IgD-negative memory B cell (primary cell): ENCODE results near the gene ATXN1. TPM values are rescaled to one million over a fixed set of nuclear protein-coding genes. Genes with fewer than 3 reads are reported as not detected.

ENCODE experiments used
- H3K27ac Mint-ChIP-seq, 3 donors: one replicate each; pipeline ENCODE4 v1.8.0; 2020 to 2022; ENCODE audit warnings: mild to moderate bottlenecking in 3 of 3, mixed read lengths in 3 of 3, moderate library complexity in 1 of 3
- H3K27me3 Mint-ChIP-seq: one replicate; pipeline ENCODE4 v1.8.0; 2021; ENCODE audit warnings: mixed read lengths
- H3K36me3 Mint-ChIP-seq: one replicate; pipeline ENCODE4 v1.8.0; 2020; ENCODE audit warnings: mild to moderate bottlenecking, mixed read lengths
- H3K4me1 Mint-ChIP-seq, 3 donors: one replicate each; pipeline ENCODE4 v1.8.0; 2020 to 2022; ENCODE audit warnings: mixed read lengths in 3 of 3, mild to moderate bottlenecking in 1 of 3
- H3K4me3 Mint-ChIP-seq, 4 donors: one replicate each; pipeline ENCODE4 v1.8.0; 2020 to 2022; ENCODE audit warnings: mild to moderate bottlenecking in 4 of 4, mixed read lengths in 4 of 4, moderate library complexity in 3 of 4
- H3K9me3 Mint-ChIP-seq, 3 donors: one replicate each; pipeline ENCODE4 v1.8.0; 2020 to 2021; ENCODE audit warnings: mixed read lengths in 3 of 3, mild to moderate bottlenecking in 1 of 3
- polyA plus RNA-seq: library from polyadenylated mRNA; unstranded; fragments of 300-500 nt; fragmentation: Illumina TruSeq; gene quantifications from one replicate; pipeline ENCODE4 v1.2.3, GENCODE V29; 2021

ATXN1 gene
- polyA plus RNA-seq, 1 donor from 2014 or later, result 5.0 TPM

DNA sequence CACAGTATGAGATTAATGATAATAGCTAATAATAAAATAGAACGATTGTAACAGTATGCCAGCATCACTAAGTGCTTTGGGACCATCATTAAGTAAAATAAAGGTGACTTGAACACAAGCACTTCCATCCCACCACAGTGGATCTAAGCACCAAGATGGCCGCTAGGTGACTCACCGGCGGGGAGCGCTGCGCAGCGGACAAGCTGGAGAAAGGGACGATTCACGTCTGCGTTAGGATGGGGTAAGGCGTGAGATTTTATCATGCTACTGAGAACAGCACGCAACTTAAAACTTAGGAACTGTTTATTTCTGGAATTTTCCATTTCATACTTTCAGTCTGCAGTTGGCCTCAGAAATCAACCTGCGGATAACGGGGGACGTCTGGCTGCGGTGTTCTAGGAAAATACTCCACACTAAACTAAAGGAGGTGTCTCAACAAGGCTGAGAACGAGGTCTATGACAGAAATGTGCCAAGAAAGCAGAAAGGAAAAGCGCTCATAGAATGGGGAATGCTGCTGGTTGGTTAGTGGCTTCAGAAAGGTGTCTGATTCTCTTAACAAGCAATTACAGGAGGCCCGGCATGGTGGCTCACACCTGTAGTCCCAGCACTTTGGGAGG is 408.3 kb downstream of the ATXN1 start:
- H3K9me3 Mint-ChIP-seq, result no peaks in the 10 kb centered on the region
- H3K27ac Mint-ChIP-seq, result no peak overlapping the region
- no peak overlapping the region for H3K4me3 Mint-ChIP-seq
- no peaks in the 10 kb centered on the region for H3K27me3 Mint-ChIP-seq
- peaks cover 0 to 4% (median 2%) of the 10 kb centered on the region in 3 donors for H3K4me1 Mint-ChIP-seq
- H3K36me3 Mint-ChIP-seq, result peaks cover 12% of the 10 kb centered on the region

DNA sequence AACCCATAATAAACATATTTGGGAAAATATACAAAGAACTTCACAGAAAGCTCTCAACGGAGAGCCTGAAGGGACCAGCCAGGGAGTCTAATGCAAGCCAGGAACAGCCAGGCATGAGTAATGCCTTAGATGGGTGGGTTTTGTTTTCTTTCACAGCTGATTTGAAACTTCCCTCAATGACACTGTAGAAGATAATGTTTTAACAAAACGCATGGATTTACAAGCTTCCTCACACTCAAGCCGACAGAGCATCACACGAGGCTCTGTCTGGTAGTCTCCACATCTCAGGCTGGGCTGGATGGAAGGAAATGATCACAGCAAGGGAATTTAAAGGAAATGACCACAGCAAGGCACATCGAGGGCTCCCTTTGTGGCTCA is 409.0 kb downstream of the ATXN1 start:
- H3K27ac Mint-ChIP-seq, result no peak overlapping the region
- H3K4me1 Mint-ChIP-seq, result no peaks in the 10 kb centered on the region
- no peaks in the 10 kb centered on the region for H3K9me3 Mint-ChIP-seq
- H3K4me3 Mint-ChIP-seq, result no peak overlapping the region
- no peaks in the 10 kb centered on the region for H3K27me3 Mint-ChIP-seq
- peaks cover 12% of the 10 kb centered on the region for H3K36me3 Mint-ChIP-seq

- Mint-ChIP-seq H3K27ac (no peak overlapping the region), H3K4me1 (no peaks in the 10 kb centered on the region), H3K27me3 (no peaks in the 10 kb centered on the region), H3K36me3 (peaks cover 8% of the 10 kb centered on the region), H3K9me3 (no peaks in the 10 kb centered on the region), H3K4me3 (no peak overlapping the region)
Measured at GRCh38 chr6:16349544-16349943, 411.7 kb downstream of the ATXN1 start.

GRCh38 chr6:16346831-16347230 is 414.4 kb downstream of the ATXN1 start:
- H3K4me3 Mint-ChIP-seq, result no peak overlapping the region
- H3K27me3 Mint-ChIP-seq, result no peaks in the 10 kb centered on the region
- H3K27ac Mint-ChIP-seq, result no peak overlapping the region
- H3K36me3 Mint-ChIP-seq, result peaks cover 7% of the 10 kb centered on the region
- peaks cover 0 to 2% (median 0%) of the 10 kb centered on the region in 3 donors for H3K4me1 Mint-ChIP-seq
- H3K9me3 Mint-ChIP-seq, result no peaks in the 10 kb centered on the region

- no peak overlapping the region for H3K4me3 Mint-ChIP-seq
- H3K4me1 Mint-ChIP-seq, result peaks cover 0 to 2% (median 0%) of the 10 kb centered on the region in 3 donors
- H3K27ac Mint-ChIP-seq, result no peak overlapping the region
- no peaks in the 10 kb centered on the region for H3K27me3 Mint-ChIP-seq
- H3K9me3 Mint-ChIP-seq, result no peaks in the 10 kb centered on the region
- peaks cover 7% of the 10 kb centered on the region for H3K36me3 Mint-ChIP-seq
Measured at GRCh38 chr6:16345449-16346330, 415.6 kb downstream of the ATXN1 start.

DNA sequence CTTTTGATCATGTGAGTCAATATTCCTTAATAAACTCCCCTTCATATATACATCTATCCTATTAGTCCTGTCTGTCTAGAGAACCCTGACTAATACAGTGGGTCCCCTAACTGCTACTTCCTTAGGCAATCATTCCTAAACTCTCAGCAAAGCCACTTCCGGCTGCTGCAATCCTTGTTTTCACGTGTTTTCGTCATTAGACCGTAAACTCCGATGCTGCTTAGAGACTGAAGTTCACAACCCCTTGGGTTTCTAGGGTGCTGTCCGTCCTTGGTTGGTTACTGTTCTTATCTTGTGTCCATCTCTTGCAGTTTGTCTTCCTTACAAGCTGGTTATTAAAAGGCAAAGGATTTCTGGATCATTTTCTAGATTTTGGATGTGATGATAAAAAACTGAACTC is 416.5 kb downstream of the ATXN1 start:
- no peaks in the 10 kb centered on the region for H3K9me3 Mint-ChIP-seq
- no peaks in the 10 kb centered on the region for H3K27me3 Mint-ChIP-seq
- no peak overlapping the region for H3K27ac Mint-ChIP-seq

GRCh38 chr6:16343593-16343992 is 417.7 kb downstream of the ATXN1 start:
- H3K4me1 Mint-ChIP-seq, result peaks cover 2 to 9% (median 5%) of the 10 kb centered on the region in 3 donors
- H3K27me3 Mint-ChIP-seq, result no peaks in the 10 kb centered on the region
- no peaks in the 10 kb centered on the region for H3K9me3 Mint-ChIP-seq
- H3K4me3 Mint-ChIP-seq, result no peak overlapping the region
- H3K27ac Mint-ChIP-seq, result no peak overlapping the region
- H3K36me3 Mint-ChIP-seq, result no peaks in the 10 kb centered on the region

More for the DNA sequence above, 416.5 kb downstream of the ATXN1 start:
- peaks cover 0 to 2% (median 0%) of the 10 kb centered on the region in 3 donors for H3K4me1 Mint-ChIP-seq
- H3K4me3 Mint-ChIP-seq, result no peak overlapping the region
- H3K36me3 Mint-ChIP-seq, result peaks cover 4% of the 10 kb centered on the region

DNA sequence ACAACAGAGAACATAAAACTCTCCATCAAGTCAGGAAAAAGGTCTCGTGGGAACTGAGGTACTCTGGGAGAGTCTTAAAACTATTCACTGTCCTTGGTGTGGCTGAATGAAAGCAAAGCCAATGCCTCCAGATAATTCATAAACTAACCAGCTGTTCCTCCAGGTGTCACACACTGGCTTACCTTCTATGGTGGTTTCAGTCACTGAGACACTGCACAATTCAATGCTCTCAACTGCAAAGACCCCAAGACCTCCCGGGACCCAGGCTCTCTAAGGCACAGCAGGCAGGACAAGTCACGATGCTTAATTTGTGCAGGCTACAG is 422.0 kb downstream of the ATXN1 start:
- H3K9me3 Mint-ChIP-seq, result no peaks in the 10 kb centered on the region
- H3K4me3 Mint-ChIP-seq, result no peak overlapping the region
- no peaks in the 10 kb centered on the region for H3K27me3 Mint-ChIP-seq
- no peaks in the 10 kb centered on the region for H3K36me3 Mint-ChIP-seq
- peak overlapping the region in 1 of 3 donors; percentile 49 for H3K27ac Mint-ChIP-seq
- peaks cover 5 to 16% (median 7%) of the 10 kb centered on the region in 3 donors for H3K4me1 Mint-ChIP-seq

- H3K4me1 Mint-ChIP-seq, result peaks cover 5 to 16% (median 7%) of the 10 kb centered on the region in 3 donors
- no peak overlapping the region for H3K4me3 Mint-ChIP-seq
- no peaks in the 10 kb centered on the region for H3K36me3 Mint-ChIP-seq
- peak overlapping the region in 1 of 3 donors; percentile 49 for H3K27ac Mint-ChIP-seq
- H3K27me3 Mint-ChIP-seq, result no peaks in the 10 kb centered on the region
- no peaks in the 10 kb centered on the region for H3K9me3 Mint-ChIP-seq
Measured at GRCh38 chr6:16338577-16339264, 422.5 kb downstream of the ATXN1 start.

GRCh38 chr6:16337295-16337975 is 423.8 kb downstream of the ATXN1 start:
- H3K4me3 Mint-ChIP-seq, result no peak overlapping the region
- H3K27ac Mint-ChIP-seq, result no peak overlapping the region
- no peaks in the 10 kb centered on the region for H3K9me3 Mint-ChIP-seq
- no peaks in the 10 kb centered on the region for H3K27me3 Mint-ChIP-seq
- peaks cover 5 to 14% (median 7%) of the 10 kb centered on the region in 3 donors for H3K4me1 Mint-ChIP-seq
- no peaks in the 10 kb centered on the region for H3K36me3 Mint-ChIP-seq

- no peaks in the 10 kb centered on the region for H3K27me3 Mint-ChIP-seq
- no peaks in the 10 kb centered on the region for H3K36me3 Mint-ChIP-seq
- H3K27ac Mint-ChIP-seq, result no peak overlapping the region
- H3K9me3 Mint-ChIP-seq, result no peaks in the 10 kb centered on the region
- peaks cover 5 to 14% (median 7%) of the 10 kb centered on the region in 3 donors for H3K4me1 Mint-ChIP-seq
- H3K4me3 Mint-ChIP-seq, result no peak overlapping the region
Measured at GRCh38 chr6:16336911-16337294, 424.4 kb downstream of the ATXN1 start.

- Mint-ChIP-seq H3K27ac (peak overlapping the region in 1 of 3 donors; percentile 10), H3K27me3 (no peaks in the 10 kb centered on the region), H3K4me1 (peaks cover 5 to 14% (median 7%) of the 10 kb centered on the region in 3 donors), H3K4me3 (no peak overlapping the region), H3K9me3 (no peaks in the 10 kb centered on the region), H3K36me3 (no peaks in the 10 kb centered on the region)
Measured at GRCh38 chr6:16336056-16336818, 425.0 kb downstream of the ATXN1 start.

DNA sequence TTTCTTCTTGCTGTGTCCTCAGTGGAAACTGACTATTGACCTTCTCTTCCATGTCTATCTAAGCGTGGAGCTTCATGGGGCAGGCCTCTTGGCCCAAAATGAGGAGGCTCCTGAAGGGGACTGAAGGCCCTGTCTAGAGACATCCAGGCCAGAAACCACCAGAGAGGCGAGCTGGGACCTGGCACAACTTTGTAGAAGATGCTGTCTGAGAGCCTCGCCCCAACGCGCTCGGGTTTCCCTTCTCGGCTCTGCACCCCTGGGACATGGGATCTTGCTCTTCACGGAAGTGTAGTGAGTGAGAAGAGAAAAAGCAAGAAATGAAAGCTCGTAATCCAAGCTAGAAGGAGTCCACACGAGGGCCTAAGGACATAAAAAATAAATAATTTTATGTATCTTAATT is 426.1 kb downstream of the ATXN1 start:
- no peaks in the 10 kb centered on the region for H3K36me3 Mint-ChIP-seq
- H3K9me3 Mint-ChIP-seq, result no peaks in the 10 kb centered on the region
- H3K27me3 Mint-ChIP-seq, result no peaks in the 10 kb centered on the region
- no peak overlapping the region for H3K27ac Mint-ChIP-seq
- peaks cover 5 to 14% (median 7%) of the 10 kb centered on the region in 3 donors for H3K4me1 Mint-ChIP-seq
- no peak overlapping the region for H3K4me3 Mint-ChIP-seq

GRCh38 chr6:16334671-16335070 is 426.6 kb downstream of the ATXN1 start:
- Mint-ChIP-seq H3K9me3 (no peaks in the 10 kb centered on the region), H3K4me1 (peaks cover 5 to 14% (median 7%) of the 10 kb centered on the region in 3 donors), H3K36me3 (no peaks in the 10 kb centered on the region), H3K27me3 (no peaks in the 10 kb centered on the region), H3K27ac (no peak overlapping the region), H3K4me3 (no peak overlapping the region)
